CD4-positive, alpha-beta T cell treated with Interleukin-12 subunit alpha and Interleukin-12 subunit beta, for 1 hour (primary cell): ENCODE results near the gene KCNMA1.
"Not testable (repeated sequence)": the region's sequence is repeated elsewhere in the genome, so short reads cannot be mapped to it uniquely, and the experiment has no call there.

Experiments
- DNase-seq: peaks from one replicate; pipeline ENCODE4 v3.0.0-alpha.2; 2020

KCNMA1 gene

DNA sequence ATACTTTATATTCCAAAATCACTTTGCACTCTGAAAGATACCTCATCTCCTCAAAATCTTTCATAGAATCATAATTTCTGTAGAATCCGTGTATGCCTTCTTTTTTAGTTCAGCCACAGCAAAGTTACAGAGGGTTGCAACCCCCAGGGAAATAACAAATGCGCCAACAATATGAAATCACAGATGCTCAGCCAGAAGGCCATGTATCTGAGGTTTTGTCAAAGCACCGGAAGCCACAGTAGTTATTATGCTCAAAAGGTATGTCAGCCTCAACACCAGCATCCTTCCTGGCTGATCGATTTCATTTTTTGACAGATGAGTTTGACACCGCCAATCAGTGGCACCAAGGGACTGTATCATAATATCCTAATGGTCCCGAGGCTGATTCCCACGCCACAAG, 204.1 kb downstream of the KCNMA1 start:
- DNase-seq: no peak

DNA sequence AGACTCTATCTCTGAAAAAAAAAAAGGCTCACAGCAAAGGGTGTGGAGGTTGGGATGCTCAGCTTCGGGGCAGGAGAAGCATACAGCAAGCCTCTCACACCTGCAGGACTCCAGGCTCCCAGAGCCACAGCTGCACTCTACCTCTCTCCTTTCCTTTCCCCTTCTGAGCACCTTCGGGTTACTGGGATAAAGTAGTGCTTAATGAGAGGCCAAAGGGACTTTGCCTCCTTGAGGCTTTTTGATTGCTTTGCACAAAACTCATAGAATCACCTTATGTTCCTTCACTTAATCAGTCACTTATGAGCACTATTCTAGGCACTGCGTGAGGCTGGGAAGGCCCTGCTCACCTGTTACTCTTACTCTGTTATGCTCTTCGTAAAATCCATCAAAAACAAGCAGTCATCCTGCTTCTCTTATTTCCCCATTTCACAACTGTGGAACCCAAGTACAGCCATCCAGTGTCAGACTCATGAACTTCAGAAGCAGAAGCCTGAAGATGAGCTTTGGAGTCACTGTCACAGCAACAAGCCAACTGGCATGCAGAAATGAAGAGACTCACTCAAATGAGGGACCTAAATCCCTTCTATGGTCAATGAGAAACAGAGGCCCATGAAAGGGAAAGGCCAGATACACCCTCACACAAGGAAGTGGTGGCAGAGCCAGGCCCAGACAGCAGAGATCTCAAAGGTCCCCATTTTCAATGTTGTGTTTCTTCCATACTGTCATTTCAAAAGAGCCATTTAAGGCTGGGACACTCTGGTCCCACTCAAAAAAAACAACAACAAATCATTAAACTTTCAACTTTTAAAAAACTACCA, 205.4 kb downstream of the KCNMA1 start:
- DNase-seq: no peak

DNA sequence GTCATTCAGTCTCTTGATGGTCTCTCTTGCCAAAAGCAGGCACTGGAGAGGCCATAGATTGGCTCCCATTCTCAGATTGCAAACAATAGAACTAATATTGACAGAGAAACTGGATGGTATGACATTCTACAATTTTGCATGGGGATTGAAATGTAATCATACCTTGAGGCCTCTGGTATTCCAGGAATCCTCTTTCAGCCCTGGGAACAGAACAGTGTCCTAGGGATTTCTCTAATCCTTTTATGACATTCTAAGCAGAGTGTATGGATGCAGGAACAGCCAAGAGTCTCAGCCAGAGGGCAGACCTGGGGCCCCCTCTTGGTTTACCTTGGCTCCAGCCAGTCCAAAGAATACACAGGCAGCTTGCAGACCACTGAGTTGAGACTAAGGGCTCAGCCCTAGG, 206.4 kb downstream of the KCNMA1 start:
- DNase-seq: no peak

DNA sequence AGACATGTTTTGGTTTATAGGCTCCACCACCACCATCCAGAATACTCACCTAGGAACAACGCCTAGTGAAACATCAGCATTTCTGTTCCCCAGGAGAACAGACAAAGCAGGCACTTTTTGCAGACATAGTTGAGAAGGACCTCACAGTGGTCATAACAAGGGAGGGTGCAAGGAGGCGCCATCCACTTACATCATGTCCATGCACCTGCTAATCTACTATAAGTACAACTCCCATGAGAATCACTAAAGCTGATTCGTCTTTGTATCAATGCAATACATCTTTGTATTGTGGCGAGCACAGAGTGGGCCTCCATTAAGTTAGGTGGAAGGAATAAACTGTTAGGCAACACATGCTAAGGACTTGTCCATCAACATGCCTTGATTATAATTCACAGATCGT, 207.1 kb downstream of the KCNMA1 start:
- DNase-seq: no peak

DNA sequence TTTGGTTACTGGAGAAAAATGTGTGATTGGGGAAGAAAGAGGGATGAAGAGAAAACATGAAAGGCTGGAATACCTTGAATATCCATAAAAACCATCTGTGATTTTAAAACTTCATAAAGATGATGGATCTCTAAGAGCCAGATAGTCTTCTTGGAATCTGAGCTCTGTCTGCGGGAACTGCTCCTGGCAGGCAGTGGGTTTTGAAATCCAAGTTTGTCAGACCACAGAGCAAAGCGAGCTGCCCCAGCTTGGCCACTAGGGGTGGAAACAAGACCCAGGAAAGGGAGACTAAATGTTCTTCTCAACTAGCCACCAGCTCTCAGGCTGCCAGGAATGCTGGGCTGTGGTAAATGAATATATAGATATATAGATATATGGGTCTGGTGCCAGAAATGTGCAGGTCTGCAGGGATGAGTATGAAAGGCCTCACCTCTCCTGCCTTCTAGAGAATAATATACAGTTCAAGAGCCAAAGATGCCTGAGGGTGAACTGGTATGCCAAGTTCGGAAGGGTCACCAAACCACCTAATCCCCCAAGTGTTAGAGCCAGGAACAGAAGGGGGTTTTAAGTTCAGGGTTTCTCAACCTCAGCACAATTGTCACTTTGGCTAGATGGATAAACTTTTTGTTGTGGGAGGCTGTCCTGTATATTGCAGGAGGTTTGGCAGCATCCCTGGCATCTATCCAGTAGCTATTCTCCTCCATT, 208.8 kb downstream of the KCNMA1 start:
- no peak for DNase-seq

DNA sequence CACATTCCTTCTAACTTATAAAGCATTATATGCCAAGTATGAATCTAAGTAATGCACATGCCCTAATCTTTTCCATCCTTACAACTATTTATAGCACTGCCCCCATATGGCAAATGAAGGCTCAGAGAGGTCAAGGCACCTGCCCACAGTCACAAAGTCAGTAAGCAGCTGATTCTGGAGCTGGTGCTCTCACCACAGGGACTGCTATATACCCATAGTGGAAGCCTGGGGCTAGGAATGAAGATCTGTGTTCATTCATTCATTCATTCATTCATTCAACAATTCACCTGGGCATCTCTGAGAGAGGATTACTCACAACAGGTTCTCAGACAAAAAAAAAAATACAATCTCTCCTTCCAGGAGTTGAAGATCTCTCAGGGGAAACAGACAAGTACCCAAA, 213.4 kb downstream of the KCNMA1 start:
- no peak for DNase-seq

DNA sequence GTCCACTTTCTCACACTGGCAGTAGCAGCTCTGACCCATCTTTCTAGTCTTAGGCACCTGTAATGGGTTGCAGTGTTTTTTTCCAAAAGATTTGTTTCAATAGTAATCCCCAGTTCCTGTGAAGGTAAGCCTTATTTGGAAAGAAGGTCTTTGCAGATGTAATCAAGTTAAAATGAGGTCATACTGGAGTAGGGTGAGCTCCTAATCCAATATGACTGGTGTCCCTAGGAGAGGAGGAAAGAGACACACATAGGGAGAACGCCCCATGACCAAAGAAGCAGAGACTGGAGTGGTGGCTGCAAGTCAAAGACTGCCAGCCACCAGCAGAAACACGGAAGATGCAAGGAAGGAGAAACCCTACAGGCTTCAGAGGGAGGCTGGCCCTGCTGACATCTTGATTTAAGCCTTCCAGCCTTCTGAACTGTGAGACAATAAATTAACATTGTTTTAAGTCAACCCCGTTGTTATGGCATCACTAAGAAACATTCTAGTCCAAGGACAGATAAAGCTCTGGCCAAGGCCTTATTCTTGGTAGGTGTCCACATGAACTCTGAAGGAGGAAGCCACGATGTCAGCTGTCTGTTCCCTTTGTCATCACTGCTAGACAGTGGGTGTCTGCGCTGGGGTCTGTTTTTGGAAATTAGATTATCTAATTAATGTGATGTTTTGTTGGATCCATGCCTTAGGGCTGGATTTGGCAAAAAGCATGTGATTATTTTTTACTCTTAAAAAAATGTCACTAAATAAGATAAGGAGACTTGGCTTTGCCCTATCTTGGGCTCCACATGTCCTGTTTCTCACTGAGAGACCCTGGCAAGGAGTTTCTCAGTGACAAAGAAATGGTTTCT, 214.9 kb downstream of the KCNMA1 start:
- no peak for DNase-seq

DNA sequence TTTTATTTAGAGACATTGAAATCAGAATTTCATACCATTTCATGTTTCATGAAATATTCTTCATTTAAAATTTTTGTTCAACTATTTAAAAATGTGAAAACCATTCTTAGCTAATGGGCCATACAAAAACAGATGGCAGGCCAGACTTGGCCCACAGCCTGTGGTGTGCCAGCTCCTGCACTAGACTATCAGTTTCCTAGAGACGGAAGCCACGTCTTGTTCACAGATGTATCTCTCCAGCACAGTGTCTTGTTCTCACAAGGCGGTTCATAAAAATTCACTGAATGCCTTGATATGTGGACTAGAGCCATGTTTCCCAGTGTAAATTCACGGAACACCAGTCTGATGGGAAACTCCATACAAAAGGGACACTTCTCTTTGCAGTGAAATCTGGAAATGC, 216.0 kb downstream of the KCNMA1 start:
- no peak for DNase-seq

DNA sequence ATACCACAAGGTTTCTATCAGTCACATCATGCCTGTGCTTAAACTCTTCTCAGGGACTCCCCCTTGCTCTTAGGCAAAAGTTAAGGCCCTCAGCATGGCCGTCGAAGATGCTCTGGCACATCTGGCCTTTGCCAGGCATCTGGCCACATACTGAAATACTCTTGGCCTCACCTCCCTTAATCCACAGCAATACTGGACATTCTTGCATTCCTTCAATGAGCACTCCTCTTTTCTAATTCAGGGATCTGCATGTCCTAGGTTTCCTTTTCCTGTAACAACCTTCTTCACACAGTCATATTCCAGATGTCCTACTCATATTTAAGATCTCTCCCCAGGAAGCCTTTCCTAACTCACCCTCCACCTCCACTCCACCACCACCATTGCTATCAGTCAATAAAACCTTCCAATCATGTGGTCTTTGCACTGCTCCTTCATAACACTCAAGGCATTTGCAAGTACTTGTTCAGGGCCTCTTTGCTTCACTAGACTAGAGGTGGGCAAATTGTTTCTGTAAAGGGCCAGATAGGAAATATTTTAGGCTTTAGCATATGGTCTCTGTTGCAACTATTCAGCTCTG, 216.6 kb downstream of the KCNMA1 start:
- DNase-seq: no peak

DNA sequence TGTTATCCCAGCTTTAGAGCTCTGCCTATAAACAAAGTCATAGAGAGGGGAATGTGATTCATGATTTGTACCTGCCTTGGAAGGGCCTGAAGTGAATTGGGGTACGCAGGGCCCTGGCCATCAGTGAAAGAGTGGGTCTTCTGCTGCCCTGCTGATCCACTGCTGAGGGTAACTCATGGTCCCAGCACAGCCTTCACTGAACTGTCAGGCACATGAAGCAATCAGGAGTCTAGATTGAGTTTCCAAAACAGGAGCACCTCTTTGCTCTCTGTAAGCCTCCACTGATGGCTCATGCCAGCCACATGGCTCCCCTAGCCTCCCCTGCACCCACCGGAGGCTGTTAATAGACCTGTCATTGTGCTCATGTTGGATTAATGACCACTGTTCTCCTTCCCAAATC, 217.6 kb downstream of the KCNMA1 start:
- DNase-seq: no peak

DNA sequence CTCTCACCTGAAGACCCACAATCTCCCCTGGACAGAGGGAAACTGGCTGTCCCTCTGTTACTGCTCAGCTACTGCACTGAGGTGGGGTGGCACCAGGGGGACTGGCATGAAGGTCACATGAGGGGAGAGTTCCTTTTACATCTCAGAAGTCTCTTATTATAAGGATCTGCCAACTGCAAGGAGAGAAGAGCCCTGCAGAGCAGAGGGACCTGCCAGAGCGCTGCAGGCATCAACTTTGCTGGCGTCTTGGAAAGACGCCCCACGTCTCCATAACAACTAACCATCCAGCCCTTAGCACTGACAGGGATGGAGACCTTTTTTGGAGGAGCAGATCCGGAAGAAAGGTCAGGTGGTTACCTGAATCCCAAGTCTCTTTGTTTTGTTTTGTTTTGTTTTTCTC, 218.6 kb downstream of the KCNMA1 start:
- no peak for DNase-seq

DNA sequence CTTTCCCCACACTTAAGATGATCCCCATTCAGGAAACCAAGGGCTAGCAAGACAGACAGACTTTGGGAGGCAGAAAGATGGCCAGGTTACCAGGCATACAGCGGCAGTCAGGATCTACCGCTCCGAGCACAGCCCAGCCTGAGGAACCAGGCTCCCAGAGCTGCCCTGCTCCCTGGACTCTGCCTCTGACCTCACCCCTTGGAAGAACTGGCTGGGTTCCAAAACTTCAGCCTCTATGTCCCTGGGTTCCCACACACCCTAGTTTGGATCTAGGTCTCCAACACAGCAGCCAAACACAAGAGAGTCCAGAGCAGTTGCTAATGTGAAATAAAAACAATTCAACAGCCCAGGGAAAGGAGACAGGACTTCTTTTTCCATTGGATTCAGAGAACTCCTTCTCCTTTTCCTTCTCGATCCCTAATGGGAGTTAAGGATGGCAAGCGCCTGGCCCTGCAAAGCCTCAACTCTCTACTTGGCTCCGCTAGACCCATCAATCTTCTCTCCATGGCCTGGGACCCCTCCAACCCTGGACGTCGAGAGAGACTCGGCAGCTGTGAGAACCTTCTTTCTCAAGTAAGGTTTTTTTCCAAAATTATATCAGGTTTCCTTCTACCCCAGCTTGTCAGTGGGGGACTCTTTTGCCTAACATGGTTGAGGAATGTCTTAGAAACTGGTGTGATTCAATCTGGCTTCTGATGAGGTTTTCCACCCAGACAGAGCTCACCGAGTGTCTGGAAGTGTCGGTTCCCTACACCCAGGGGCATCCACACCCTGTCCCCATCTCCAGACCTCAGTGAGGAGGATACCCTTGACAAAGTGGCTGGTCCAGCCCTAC, 219.6 kb downstream of the KCNMA1 start:
- DNase-seq: no peak

DNA sequence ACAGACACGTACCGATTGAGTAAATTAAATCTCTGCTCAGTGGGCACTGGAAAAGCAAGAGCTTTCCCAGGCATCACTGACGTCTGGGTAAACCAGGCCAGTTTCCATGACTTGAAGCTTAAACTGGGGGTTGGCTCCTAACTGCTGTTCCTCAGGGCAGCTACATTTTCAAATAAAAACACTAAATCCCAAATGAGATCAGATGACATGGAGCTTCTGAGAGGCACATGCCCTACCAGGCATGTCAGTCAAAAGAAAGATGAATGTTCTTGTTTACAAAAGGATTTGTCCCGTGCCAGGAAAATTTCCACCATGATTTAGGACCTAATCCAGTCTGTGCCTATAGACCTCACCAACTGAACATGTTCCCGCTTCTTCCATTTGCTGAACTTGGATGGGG, 220.2 kb downstream of the KCNMA1 start:
- no peak for DNase-seq

DNA sequence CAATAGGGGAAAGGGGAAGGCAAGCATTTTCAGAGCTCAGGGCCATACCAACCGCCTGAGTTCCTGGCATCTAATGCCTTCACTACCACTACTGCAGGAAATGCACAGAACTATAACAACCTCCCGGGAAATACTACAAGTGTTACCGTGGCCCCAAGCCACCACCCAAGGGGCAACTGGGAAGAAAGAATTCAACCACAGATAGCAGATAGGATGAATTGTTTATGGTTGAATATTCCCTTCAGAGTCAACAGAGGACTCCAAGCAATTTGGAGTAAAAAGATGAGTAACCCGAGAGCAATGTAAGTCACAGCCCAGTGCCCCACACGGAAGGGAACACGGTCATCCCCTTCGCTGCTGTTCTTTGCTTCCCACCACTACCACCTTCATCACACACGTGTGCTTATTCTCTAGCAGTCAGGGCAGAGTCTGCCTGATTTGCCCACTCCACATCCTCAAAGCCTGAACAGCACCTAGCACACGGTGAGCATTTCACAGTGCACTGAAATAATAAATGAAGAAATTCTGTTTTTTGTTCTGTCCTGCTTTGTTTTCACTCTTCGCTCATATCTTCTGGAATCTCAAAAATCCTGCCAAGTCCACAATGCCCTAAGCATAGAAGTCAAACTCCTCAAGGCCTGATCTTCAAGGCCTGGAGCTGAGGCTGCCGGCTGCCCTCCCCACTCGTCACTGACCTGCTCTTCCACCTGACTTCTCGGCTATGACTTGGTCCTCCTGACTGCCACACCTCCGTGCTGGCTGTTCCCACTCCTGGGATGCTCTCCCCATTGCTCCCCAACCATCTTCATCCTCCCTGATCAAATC, 221.1 kb downstream of the KCNMA1 start:
- DNase-seq: no peak

DNA sequence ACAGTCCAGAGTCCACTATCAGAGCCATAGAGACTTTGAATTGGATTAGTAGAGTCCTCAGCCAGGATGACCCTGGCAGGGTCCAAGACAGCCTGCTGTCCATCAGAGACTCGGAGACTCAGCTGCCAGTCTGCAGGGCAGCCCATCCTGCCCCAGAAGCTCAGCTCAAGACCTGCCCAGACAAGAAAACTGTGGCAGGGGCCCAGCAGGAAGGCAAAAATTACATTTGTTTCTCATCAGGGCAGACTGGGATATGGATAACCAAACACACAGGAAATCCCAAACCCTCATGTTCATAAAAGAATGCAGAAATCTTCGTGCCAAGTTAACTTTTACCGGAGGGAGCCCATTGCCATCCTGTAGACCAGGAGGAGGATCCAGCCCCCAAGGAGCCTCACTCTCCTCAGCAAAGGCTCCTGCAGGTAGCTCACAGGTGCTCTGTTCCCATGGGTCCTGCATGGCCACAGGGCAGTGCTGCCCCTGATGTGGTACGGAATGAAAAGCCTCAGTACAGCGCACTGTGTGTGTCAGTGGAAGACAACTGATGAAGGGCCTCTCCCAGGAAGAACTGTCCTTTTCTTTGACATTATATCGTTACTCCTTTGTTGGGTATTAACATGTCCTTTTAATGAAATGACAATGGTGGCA, 222.2 kb downstream of the KCNMA1 start:
- no peak for DNase-seq

DNA sequence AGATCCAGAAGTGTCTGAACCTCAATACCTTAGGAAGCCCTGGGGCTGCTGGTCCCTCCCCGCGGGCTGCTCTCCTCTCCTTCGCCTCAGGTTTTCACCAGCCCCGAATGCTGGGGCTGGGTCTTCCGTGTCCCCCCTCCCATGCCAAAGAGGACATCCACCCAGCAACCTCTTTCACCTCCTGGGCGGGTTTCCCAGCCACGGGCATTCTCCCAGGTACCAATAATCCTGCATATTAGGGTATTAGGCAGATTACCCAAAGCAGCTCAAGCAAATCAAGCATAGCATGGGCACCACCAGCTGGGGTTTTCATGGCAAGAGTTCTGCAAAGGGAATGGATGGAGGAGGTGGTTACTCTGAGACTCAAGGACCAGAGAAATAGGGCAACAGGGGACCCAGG, 224.4 kb downstream of the KCNMA1 start:
- DNase-seq: no peak

DNA sequence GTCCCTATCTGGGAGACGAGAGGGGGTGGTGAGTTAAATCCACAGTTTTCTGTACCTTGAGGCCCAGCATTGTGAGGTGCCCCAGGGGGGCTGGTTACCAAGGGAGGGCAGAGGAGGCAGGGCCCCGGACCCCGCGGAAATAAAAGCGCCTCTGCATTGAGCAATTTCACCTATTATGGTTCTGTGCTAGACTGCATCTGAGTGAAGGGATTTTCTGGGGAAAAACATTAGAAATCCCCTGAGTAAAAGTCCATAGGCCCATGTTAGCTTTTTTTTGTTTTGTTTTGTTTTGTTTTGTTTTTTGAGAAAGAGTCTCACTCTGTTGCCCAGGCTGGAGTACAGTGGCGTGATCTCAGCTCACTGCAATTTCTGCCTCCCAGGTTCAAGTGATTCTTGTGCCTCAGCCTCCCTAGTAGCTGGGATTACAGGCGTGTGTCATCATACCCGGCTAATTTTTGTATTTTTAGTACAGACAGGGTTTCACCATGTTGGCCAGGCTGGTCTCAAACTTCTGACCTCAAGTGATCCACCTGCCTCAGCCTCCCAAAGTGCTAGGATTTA, 225.0 kb downstream of the KCNMA1 start:
- DNase-seq: not testable (repeated sequence)

DNA sequence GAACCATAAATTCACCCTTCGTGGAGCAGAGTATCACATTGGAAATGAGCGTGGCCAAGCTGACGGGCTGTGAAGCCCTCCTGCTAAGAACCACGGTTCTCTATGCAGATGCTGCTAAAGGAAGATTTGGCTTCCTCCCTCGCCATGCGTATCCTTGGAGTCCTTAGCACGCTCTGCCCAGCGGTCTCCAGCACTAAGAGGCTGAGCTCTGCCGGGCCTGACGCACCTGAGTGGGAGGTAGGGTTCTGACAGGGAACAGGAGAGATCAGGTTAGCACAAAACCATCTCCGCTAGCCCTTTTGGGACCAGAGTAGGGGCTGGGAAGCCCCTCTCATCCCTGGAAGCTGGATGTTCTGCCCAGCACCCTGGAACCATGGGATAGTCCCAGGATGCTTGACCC, 225.8 kb downstream of the KCNMA1 start:
- no peak for DNase-seq

DNA sequence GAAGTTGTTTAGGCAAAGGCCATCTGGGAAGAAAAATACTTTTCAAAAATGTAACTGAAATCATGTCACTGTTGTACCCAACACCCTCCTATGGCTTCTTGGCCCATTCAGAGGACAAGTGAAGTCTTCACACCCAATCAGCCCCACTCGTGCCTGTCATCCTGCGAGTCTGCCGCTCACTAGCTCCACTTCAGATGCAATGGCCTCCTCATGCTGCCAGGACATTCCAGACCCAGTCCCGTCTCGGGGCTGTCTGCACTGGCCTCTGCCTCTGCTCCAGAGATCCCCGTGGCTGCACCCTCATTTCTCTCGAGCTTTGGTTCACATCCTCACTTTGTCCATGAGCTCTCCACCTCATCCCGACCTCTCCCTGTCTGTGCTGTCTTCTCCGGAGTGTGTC, 227.1 kb downstream of the KCNMA1 start:
- DNase-seq: no peak

DNA sequence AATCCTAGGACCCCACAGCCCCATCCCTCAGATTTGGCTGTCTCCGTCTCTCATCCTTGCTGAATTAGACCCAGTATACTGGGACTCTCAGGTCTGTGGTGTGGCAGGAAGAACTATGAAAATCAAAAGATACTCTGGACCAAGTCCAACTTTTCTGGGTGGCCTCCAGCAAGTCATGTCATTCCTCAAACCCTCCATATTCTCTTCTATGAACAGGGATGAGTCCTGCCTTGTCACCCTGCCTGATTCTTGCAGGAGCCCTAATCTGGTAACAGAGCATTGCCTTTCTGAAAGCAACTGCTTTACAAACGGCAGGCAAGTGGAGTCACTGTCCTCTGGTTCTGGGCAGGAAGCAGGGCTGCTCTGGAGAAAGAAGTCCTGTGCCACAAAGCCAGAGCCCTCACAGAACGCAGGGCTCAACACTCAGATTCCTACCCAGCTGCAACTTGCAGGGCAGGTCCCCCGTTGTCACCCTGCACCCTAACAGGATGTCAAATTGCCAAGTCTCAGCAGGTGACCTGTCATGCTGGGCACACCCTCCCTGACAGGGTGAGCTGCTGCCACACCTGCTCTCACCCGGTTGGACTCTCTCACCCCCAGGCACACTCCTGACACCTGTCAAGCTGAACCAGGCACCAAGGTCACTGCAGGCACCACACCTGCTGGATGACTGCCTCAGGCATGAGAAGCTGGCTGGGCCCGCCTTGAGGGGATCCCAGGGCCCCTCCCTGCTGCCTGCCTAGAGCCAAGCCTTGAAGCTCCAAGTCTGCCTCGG, 227.7 kb downstream of the KCNMA1 start:
- DNase-seq: no peak
